ENCODE results near the gene ALS2. TPM values are rescaled to one million over a fixed set of nuclear protein-coding genes. Genes with fewer than 3 reads are reported as not detected.

The ALS2 gene
- polyA plus RNA-seq, 6 donors from 2014 or later, result 2.4 to 4.6 (median 4.0) TPM

Other genes starting within 250 kb of the ALS2 start
- gene TMEM237, start 137.4 kb downstream of the ALS2 start, polyA plus RNA-seq (ENCODE audit: low read depth in 6 of 6), result 1 to 10 TPM; 1.9 to 4.7 (median 2.5) TPM
- not detected for gene MPP4, start 82.3 kb downstream of the ALS2 start, polyA plus RNA-seq (ENCODE audit: low read depth in 6 of 6)
- not detected for gene CDK15, start 25.6 kb upstream of the ALS2 start, polyA plus RNA-seq (ENCODE audit: low read depth in 6 of 6)